Liver (tissue), 3 donors: ENCODE data around the gene CCSER2.

Source experiments
- RAD21 ChIP-seq, 2 donors: IDR thresholded peaks; 2 replicates each; pipeline ENCODE4 v1.6.1; 2016; ENCODE audit warnings: antibody characterized with exemption in 2 of 2, mild to moderate bottlenecking in 2 of 2
- YY1 ChIP-seq: IDR thresholded peaks from 2 replicates; pipeline ENCODE4 v1.6.1; 2016; ENCODE audit warnings: antibody characterized with exemption, mild to moderate bottlenecking
- TF ChIP-seq, protein P1 (sequence below): IDR thresholded peaks from 2 replicates; pipeline ENCODE4 v1.6.1; 2016; ENCODE audit warnings: antibody characterized with exemption, mild to moderate bottlenecking
- TF ChIP-seq, protein P2 (sequence below): fragments of 150-350 bp; IDR thresholded peaks from 2 replicates; pipeline ENCODE4 v1.5.1; 2017; ENCODE audit warnings: improper control_type of control experiment, low read depth, low read length; ENCODE audit not compliant: missing input control
- TF ChIP-seq, protein P3 (sequence below): IDR thresholded peaks from 2 replicates; pipeline ENCODE4 v1.6.1; 2016; ENCODE audit warnings: antibody characterized with exemption
- donor health status: healthy.
- donor health status: healthy.

DNA sequence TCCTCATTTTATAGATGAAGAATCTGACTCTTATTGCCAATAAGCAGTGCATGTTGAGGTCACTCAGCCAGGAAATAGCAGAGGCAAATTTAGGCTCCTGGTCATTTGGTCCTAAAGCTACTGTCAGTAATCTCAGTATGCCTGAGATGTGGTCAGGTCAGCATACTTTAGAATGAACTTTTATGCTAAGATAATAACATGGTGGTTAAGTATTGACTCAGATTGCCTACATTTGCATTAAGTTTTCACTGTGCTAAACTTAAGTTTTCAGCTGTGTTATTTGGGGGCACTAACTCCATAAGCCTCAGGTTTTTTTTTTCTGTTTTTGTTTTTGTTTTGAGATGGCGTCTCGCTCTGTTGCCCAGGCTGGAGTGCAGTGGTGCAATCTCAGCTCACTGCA lies 35.9 kb upstream of the CCSER2 start:
- TF ChIP-seq, protein P1, sequence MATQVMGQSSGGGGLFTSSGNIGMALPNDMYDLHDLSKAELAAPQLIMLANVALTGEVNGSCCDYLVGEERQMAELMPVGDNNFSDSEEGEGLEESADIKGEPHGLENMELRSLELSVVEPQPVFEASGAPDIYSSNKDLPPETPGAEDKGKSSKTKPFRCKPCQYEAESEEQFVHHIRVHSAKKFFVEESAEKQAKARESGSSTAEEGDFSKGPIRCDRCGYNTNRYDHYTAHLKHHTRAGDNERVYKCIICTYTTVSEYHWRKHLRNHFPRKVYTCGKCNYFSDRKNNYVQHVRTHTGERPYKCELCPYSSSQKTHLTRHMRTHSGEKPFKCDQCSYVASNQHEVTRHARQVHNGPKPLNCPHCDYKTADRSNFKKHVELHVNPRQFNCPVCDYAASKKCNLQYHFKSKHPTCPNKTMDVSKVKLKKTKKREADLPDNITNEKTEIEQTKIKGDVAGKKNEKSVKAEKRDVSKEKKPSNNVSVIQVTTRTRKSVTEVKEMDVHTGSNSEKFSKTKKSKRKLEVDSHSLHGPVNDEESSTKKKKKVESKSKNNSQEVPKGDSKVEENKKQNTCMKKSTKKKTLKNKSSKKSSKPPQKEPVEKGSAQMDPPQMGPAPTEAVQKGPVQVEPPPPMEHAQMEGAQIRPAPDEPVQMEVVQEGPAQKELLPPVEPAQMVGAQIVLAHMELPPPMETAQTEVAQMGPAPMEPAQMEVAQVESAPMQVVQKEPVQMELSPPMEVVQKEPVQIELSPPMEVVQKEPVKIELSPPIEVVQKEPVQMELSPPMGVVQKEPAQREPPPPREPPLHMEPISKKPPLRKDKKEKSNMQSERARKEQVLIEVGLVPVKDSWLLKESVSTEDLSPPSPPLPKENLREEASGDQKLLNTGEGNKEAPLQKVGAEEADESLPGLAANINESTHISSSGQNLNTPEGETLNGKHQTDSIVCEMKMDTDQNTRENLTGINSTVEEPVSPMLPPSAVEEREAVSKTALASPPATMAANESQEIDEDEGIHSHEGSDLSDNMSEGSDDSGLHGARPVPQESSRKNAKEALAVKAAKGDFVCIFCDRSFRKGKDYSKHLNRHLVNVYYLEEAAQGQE = no peak
- TF ChIP-seq, protein P2, sequence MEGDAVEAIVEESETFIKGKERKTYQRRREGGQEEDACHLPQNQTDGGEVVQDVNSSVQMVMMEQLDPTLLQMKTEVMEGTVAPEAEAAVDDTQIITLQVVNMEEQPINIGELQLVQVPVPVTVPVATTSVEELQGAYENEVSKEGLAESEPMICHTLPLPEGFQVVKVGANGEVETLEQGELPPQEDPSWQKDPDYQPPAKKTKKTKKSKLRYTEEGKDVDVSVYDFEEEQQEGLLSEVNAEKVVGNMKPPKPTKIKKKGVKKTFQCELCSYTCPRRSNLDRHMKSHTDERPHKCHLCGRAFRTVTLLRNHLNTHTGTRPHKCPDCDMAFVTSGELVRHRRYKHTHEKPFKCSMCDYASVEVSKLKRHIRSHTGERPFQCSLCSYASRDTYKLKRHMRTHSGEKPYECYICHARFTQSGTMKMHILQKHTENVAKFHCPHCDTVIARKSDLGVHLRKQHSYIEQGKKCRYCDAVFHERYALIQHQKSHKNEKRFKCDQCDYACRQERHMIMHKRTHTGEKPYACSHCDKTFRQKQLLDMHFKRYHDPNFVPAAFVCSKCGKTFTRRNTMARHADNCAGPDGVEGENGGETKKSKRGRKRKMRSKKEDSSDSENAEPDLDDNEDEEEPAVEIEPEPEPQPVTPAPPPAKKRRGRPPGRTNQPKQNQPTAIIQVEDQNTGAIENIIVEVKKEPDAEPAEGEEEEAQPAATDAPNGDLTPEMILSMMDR = no peak
- no peak for TF ChIP-seq RAD21 (IDR thresholded peaks at IDR 0.05)
- TF ChIP-seq YY1 = no peak
- TF ChIP-seq, protein P3, sequence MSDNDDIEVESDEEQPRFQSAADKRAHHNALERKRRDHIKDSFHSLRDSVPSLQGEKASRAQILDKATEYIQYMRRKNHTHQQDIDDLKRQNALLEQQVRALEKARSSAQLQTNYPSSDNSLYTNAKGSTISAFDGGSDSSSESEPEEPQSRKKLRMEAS = no peak
